ENCODE results near the gene MACROD2. TPM values are rescaled to one million over a fixed set of nuclear protein-coding genes. Genes with fewer than 3 reads are reported as not detected.

The MACROD2 gene
- total and polyA plus RNA-seq, 2 of the 4 experiments (the other 2 are of a cell fraction) = not detected

DNA sequence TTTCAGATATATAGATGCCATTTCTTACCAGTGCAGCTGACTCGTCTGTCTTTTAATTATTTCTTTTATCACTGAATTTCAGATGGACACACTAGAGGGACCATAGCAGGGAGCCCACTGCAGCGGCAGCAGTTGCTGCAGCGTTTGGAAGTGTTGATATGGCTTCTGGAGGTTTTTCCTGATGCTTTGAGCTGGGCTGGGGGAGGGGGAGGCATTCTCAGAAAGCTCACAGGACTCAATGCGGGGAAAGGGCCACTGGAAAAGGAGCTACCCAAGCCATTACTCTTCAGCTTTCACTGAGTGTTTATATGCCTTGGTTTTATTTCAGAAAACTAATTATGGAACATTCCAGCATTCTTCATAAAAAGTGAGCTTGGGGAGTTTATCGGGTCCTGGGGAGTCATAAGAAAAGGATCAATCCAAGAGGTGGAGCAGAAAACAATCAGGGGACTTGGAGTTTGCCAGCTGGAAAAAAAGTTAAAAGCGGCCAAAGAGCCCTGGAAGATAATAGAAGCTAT lies 1082.5 kb downstream of the MACROD2 start:
- Histone ChIP-seq H4K5ac (ENCODE audit: low read depth, low read length) (no peak overlapping the region), H3K9ac (ENCODE audit: low read depth, low read length) (no peak overlapping the region), H2BK5ac (ENCODE audit: low read depth, low read length, poor library complexity, severe bottlenecking) (no peak overlapping the region), H3K27me3 (ENCODE audit: control insufficient read depth, insufficient read depth, low read length) (no peaks in the 10 kb centered on the region), H3K9me3 (ENCODE audit: control insufficient read depth, insufficient read depth, low read length) (peaks cover 5% of the 10 kb centered on the region; the same call in 1 of the 2 replicates), H3K56ac (ENCODE audit: extremely low read depth, insufficient read depth, low read length) (no peak overlapping the region), H4K20me1 (ENCODE audit: insufficient read depth, low read length) (no peaks in the 10 kb centered on the region), H2BK20ac (ENCODE audit: low read depth, low read length) (no peak overlapping the region), H3K18ac (ENCODE audit: low read depth, low read length) (no peak overlapping the region), H2AK9ac (replicated peaks; ENCODE audit: low read depth, low read length, poor library complexity) (no peak overlapping the region), H3K4me3 (ENCODE audit: insufficient read depth, low read depth, low read length) (no peak overlapping the region), H4K91ac (ENCODE audit: insufficient read depth, low read depth, low read length) (no peak overlapping the region), H3K23ac (ENCODE audit: low read depth, low read length) (no peak overlapping the region), H2AK5ac (ENCODE audit: low read depth, low read length) (no peak overlapping the region), H3K4me2 (ENCODE audit: low read depth, low read length) (no peak overlapping the region), H3K4ac (ENCODE audit: low read depth, low read length) (no peak overlapping the region), H2BK15ac (ENCODE audit: low read depth, low read length) (no peak overlapping the region), H3K27ac (ENCODE audit: insufficient read depth, low read length) (no peak overlapping the region), H3K4me1 (ENCODE audit: control insufficient read depth, insufficient read depth, low read length) (no peaks in the 10 kb centered on the region), H3K79me1 (ENCODE audit: low read depth in 1 of 2, low read length in 2 of 2) (no peaks in the 10 kb centered on the region), H4K8ac (ENCODE audit: low read depth in 2 of 2, low read length in 2 of 2) (no peak overlapping the region), H3K14ac (replicated peaks; ENCODE audit: low read depth, low read length) (no peak overlapping the region), H3K9me1 (ENCODE audit: insufficient read depth, low read length) (no peaks in the 10 kb centered on the region), H2BK120ac (ENCODE audit: low read depth, low read length) (no peak overlapping the region), H3K36me3 (ENCODE audit: control insufficient read depth, insufficient read depth, low read length) (no peaks in the 10 kb centered on the region), H2AFZ (replicated peaks; ENCODE audit: low read length, poor library complexity) (no peak overlapping the region)
- 0% methylated on average over 1 of the region's 6 CpGs; no CpG with 5 or more reads in 1 of the 2 experiments for WGBS, 2 experiments (ENCODE audit: extremely low coverage in 2 of 2, insufficient read length in 1 of 2)
- ChIA-PET CTCF (no interaction called here), POLR2A (ENCODE audit: unreplicated experiment) (no interaction called here)
- dilution Hi-C loops (cut with HindIII; ENCODE audit: low sequenced_read_pairs, unreplicated experiment) (no loop called here), intact Hi-C loops (cut with micrococcal nuclease) (no loop called here), in situ Hi-C loops (cut with MboI; ENCODE audit: low sequenced_read_pairs) (no loop called here)
- no peak for TF ChIP-seq RAD21 (IDR thresholded peaks at IDR 0.05; ENCODE audit: low read length)
- no peak for TF ChIP-seq CEBPB (IDR thresholded peaks at IDR 0.05; ENCODE audit: low read depth, low read length)
- TF ChIP-seq RFX5 (IDR thresholded peaks at IDR 0.05; ENCODE audit: low read depth, low read length) = no peak
- TF ChIP-seq BHLHE40 (IDR thresholded peaks at IDR 0.05; ENCODE audit: low read depth, low read length) = no peak
- no peak for TF ChIP-seq RCOR1 (IDR thresholded peaks at IDR 0.05; ENCODE audit: insufficient replicate concordance, low read length)
- no peak for TF ChIP-seq MXI1 (IDR thresholded peaks at IDR 0.05; ENCODE audit: borderline replicate concordance, low read depth, low read length)
- TF ChIP-seq CHD1 (IDR thresholded peaks at IDR 0.05; ENCODE audit: low read depth, low read length) = no peak
- no peak for TF ChIP-seq SMC3 (IDR thresholded peaks at IDR 0.05; ENCODE audit: low read depth, low read length)
- TF ChIP-seq NFE2L2 (IDR thresholded peaks at IDR 0.05; ENCODE audit: low read depth, low read length) = no peak
- TF ChIP-seq MAFK (IDR thresholded peaks at IDR 0.05; ENCODE audit: low read depth, low read length) = no peak
- TF ChIP-seq, protein P1, sequence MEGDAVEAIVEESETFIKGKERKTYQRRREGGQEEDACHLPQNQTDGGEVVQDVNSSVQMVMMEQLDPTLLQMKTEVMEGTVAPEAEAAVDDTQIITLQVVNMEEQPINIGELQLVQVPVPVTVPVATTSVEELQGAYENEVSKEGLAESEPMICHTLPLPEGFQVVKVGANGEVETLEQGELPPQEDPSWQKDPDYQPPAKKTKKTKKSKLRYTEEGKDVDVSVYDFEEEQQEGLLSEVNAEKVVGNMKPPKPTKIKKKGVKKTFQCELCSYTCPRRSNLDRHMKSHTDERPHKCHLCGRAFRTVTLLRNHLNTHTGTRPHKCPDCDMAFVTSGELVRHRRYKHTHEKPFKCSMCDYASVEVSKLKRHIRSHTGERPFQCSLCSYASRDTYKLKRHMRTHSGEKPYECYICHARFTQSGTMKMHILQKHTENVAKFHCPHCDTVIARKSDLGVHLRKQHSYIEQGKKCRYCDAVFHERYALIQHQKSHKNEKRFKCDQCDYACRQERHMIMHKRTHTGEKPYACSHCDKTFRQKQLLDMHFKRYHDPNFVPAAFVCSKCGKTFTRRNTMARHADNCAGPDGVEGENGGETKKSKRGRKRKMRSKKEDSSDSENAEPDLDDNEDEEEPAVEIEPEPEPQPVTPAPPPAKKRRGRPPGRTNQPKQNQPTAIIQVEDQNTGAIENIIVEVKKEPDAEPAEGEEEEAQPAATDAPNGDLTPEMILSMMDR (conservative IDR thresholded peaks at IDR 0.05; ENCODE audit: low read depth, low read length) = no peak
- TF ChIP-seq, protein P2, sequence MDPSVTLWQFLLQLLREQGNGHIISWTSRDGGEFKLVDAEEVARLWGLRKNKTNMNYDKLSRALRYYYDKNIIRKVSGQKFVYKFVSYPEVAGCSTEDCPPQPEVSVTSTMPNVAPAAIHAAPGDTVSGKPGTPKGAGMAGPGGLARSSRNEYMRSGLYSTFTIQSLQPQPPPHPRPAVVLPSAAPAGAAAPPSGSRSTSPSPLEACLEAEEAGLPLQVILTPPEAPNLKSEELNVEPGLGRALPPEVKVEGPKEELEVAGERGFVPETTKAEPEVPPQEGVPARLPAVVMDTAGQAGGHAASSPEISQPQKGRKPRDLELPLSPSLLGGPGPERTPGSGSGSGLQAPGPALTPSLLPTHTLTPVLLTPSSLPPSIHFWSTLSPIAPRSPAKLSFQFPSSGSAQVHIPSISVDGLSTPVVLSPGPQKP (IDR thresholded peaks at IDR 0.05; ENCODE audit: borderline replicate concordance, low read depth, low read length) = no peak
- no peak for TF ChIP-seq FOS (IDR thresholded peaks at IDR 0.05; ENCODE audit: low read depth, low read length)
- TF ChIP-seq, protein P3, sequence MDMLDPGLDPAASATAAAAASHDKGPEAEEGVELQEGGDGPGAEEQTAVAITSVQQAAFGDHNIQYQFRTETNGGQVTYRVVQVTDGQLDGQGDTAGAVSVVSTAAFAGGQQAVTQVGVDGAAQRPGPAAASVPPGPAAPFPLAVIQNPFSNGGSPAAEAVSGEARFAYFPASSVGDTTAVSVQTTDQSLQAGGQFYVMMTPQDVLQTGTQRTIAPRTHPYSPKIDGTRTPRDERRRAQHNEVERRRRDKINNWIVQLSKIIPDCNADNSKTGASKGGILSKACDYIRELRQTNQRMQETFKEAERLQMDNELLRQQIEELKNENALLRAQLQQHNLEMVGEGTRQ (IDR thresholded peaks at IDR 0.05; ENCODE audit: low read depth, low read length) = no peak
- no TSS peak for BruUV-seq (replicated peaks)
- ATAC-seq (ENCODE audit: low read depth) (no peak), DNase-seq (no peak)

All from IMR-90 (cell line).